GM12874 (cell line): Measurements from ENCODE around the gene FRMPD1.

Experiments
- TF ChIP-seq, protein P1 (sequence below): IDR thresholded peaks from 2 replicates; pipeline ENCODE4 v1.5.1; 2011; ENCODE audit warnings: low read depth, mild to moderate bottlenecking, control low read depth, low read length, moderate library complexity; ENCODE audit not compliant: insufficient read depth

The FRMPD1 gene

DNA sequence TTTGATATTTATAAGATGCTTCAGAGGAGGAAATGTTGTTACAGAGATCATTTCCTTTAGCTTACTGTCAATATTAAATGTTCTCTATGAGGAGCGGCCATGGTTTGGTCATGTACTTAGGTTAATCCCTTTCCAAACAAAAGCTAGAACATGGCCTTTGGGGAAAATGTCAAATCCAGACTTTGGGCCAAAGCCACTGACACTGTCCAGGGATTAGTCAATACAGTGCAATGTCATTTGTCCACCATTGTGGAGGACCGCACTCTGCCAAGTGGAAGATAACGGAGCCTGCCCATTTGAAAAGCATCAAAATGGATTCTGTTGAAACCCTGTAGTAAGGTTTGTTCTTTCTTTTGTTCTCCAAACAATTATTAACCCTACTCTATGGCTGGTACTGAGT lies 50.1 kb downstream of the FRMPD1 start:
- TF ChIP-seq, protein P1, sequence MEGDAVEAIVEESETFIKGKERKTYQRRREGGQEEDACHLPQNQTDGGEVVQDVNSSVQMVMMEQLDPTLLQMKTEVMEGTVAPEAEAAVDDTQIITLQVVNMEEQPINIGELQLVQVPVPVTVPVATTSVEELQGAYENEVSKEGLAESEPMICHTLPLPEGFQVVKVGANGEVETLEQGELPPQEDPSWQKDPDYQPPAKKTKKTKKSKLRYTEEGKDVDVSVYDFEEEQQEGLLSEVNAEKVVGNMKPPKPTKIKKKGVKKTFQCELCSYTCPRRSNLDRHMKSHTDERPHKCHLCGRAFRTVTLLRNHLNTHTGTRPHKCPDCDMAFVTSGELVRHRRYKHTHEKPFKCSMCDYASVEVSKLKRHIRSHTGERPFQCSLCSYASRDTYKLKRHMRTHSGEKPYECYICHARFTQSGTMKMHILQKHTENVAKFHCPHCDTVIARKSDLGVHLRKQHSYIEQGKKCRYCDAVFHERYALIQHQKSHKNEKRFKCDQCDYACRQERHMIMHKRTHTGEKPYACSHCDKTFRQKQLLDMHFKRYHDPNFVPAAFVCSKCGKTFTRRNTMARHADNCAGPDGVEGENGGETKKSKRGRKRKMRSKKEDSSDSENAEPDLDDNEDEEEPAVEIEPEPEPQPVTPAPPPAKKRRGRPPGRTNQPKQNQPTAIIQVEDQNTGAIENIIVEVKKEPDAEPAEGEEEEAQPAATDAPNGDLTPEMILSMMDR = no peak

DNA sequence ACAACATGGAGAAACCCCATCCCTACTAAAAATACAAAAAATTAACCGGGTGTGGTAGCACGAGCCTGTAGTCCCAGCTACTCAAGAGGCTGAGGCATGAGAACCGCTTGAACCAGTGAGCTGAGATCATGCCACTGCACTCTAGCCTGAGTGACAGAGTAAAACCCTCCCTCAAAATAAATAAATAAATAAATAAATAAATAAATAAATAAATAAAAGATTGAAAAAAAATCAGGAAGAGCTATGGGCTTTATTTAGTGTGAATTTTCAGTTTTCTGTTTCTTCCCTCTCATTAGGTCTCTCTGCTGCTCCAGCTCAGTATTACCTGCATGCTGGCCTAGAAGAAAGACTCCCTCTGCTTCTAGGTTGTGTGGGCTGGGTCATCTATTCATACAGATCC lies 55.0 kb downstream of the FRMPD1 start:
- TF ChIP-seq, protein P1 = no peak

DNA sequence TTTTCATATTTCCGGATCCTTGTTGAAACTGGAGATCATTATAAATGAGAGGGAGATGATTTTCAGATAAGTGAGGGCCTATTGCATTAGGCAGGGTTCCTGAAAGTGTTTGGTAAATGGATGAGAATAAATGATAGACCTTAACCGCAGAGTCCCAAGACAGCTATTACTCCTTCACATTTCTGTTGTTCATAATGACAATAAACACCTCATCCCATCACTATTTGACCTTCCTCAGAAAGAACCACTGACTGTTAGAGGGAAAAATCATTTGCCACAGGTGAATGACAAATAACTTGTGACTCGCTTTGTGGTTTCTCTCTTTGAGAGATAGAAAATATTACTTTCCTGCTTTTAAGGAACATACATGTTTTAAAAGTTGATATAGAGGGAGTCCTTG lies 55.5 kb downstream of the FRMPD1 start:
- TF ChIP-seq, protein P1 = no peak

DNA sequence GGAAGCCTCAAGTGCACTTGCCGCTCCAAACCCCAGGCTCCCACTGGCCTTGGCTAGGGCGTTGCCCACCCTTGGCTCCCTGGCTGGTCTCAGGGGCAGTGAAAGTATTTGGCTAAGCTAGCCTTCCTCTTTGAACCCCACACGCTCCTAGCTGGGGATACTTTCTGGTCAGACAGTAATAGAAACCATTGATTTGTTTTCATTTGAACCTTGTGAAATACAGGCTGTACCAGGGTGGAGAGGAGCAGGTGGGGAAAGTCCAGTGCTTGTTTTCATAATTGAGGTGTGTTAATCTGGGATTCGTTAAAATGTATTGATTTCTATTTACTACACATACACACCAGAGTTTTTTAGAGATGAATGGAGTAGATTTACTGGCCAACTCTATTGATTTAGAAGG lies 57.0 kb downstream of the FRMPD1 start:
- TF ChIP-seq, protein P1 = no peak

DNA sequence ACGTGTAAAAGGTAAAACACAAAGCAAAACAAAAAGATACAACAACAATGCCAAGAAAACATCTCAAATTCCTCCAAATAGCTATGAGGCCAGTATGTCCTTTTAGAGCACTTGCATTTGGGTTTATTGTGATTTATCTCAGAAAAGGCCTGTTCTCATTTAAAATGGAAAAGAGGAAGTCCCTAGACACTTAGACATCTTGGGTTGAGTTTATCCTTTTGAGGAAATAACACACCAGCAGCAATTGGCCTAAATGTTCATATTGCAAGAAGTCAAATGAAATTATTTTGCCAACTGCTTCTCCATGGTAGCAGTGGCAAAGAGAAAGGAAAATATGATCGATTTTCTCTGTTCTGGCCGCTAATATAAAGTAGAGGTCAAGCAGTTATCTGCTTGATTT lies 59.3 kb downstream of the FRMPD1 start:
- TF ChIP-seq, protein P1 = no peak

DNA sequence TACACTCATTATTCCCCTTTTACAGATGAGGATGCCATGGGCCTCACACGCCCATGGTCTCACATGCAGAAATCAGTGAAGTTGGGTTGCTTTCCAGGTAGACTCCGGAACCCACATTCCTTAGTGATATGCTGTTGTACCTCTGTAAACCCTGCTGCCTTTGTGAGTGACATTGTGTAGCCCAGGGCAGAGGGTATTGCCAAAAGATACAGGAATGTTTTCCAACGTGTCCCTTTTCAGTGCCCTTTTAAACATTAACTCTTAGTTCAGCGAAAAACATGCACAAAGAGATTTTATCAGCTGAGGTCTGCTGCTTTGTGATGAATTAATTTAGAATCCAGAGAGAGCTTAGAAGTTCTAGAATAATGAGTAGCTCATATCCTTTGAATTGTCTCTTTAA lies 64.5 kb downstream of the FRMPD1 start:
- TF ChIP-seq, protein P1 = no peak

DNA sequence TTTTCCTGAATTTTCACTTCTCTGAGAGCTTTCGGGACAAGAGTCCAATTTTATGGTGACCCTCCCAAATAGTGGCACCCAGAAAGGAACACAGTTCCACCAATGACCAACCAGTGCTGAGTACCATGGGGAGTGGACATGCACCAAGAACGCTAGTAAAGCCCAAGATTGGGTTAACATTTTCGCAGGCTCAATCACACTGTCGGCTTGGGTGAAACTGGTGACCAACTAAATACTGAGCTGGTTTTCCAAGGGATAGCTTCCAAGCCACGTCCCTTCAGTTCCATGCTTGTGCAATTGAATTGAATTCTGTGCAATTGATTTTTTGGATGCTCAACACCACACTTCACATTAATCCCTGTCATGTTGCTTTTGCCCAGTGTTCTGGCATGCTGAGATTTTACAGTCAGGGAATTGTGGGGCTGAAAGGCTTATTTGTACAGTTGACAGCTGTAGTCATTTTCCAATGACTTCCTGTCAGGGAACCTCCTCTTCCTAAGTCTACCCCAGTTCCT lies 65.3 kb downstream of the FRMPD1 start:
- TF ChIP-seq, protein P1 = no peak
